Gastrocnemius medialis (tissue), 4 donors: ENCODE measurements around the gene ANKS1B.

Experiments used
- POLR2A ChIP-seq, 2 donors: fragments of 450-650 bp; IDR thresholded peaks; one replicate each; pipeline ENCODE4 v1.6.1; 2017; ENCODE audit warnings: antibody characterized with exemption in 2 of 2, mild to moderate bottlenecking in 2 of 2, moderate library complexity in 2 of 2
- TF ChIP-seq, protein P1 (sequence below), 5 experiments: fragments of 450-650 bp in 3 of 5; fragments of 200-600 bp in 2 of 5; sonication (generic) in 2 of 5; IDR thresholded peaks in 4 of 5; conservative IDR thresholded peaks in 1 of 5; 1 replicate in 4 of 5; 2 replicates in 1 of 5; pipeline ENCODE4 v1.5.1; 2016 to 2019; ENCODE audit warnings: antibody characterized with exemption in 5 of 5, mild to moderate bottlenecking in 3 of 5, moderate library complexity in 3 of 5

DNA sequence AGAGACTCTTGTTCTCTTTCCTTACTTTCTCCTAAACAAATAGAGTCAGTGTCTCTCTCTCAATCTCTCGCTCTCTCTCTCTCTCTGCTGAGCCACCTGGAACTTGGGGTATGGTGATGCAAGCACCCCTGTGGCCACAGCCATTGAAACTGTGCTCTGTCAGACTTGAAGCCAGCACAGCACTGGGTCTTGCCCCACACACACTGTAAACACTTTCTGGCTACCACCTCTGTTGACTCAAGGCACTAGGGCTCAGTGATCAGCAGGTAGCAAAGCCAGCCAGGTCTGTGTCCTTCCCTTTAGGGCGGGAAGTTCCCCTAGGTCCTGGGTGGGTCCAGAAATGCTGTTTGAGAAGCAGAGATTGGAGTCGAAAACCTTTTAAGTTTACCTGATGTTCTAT lies 463.1 kb downstream of the ANKS1B start:
- TF ChIP-seq, protein P1, sequence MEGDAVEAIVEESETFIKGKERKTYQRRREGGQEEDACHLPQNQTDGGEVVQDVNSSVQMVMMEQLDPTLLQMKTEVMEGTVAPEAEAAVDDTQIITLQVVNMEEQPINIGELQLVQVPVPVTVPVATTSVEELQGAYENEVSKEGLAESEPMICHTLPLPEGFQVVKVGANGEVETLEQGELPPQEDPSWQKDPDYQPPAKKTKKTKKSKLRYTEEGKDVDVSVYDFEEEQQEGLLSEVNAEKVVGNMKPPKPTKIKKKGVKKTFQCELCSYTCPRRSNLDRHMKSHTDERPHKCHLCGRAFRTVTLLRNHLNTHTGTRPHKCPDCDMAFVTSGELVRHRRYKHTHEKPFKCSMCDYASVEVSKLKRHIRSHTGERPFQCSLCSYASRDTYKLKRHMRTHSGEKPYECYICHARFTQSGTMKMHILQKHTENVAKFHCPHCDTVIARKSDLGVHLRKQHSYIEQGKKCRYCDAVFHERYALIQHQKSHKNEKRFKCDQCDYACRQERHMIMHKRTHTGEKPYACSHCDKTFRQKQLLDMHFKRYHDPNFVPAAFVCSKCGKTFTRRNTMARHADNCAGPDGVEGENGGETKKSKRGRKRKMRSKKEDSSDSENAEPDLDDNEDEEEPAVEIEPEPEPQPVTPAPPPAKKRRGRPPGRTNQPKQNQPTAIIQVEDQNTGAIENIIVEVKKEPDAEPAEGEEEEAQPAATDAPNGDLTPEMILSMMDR (IDR thresholded peaks at IDR 0.05 in 4 of 5, conservative IDR thresholded peaks at IDR 0.05 in 1 of 5): no peak
- no peak for TF ChIP-seq POLR2A (IDR thresholded peaks at IDR 0.05)
